Thymus (tissue), 11 donors: ENCODE results near the gene HECTD2. TPM values are rescaled to one million over a fixed set of nuclear protein-coding genes. Genes with fewer than 3 reads are reported as not detected.
"Not testable (repeated sequence)": the region's sequence is repeated elsewhere in the genome, so short reads cannot be mapped to it uniquely, and the experiment has no call there.

Experiments
- DNase-seq, 9 donors: peaks; one replicate each; pipeline ENCODE4 v3.0.0-alpha.2; 2013; ENCODE audit warnings: low spot score in 9 of 9, low read depth in 6 of 9, missing footprints in 1 of 9
- H3K27ac ChIP-seq, 2 donors: one replicate each; pipeline ENCODE4 v1.5.1; 2013; ENCODE audit warnings: control low read depth in 1 of 2, low read depth in 1 of 2, low read length in 1 of 2, mild to moderate bottlenecking in 1 of 2, moderate library complexity in 1 of 2
- H3K27me3 ChIP-seq, 2 donors: one replicate each; pipeline ENCODE4 v1.5.1; 2013; ENCODE audit warnings: low read length in 1 of 2; ENCODE audit not compliant: control insufficient read depth in 2 of 2, insufficient read depth in 1 of 2
- H3K36me3 ChIP-seq, 2 donors: one replicate each; pipeline ENCODE4 v1.5.1; 2013; ENCODE audit warnings: low read length in 1 of 2, mild to moderate bottlenecking in 1 of 2, moderate library complexity in 1 of 2; ENCODE audit not compliant: control insufficient read depth in 2 of 2, insufficient read depth in 2 of 2
- H3K4me1 ChIP-seq, 2 donors: one replicate each; pipeline ENCODE4 v1.5.1; 2013; ENCODE audit warnings: low read length in 2 of 2; ENCODE audit not compliant: control insufficient read depth in 2 of 2, insufficient read depth in 2 of 2
- H3K4me3 ChIP-seq, 2 donors: one replicate each; pipeline ENCODE4 v1.5.1; 2013; ENCODE audit warnings: low read length in 2 of 2, control low read depth in 1 of 2, mild to moderate bottlenecking in 1 of 2
- H3K9me3 ChIP-seq, 2 donors: one replicate each; pipeline ENCODE4 v1.5.1; 2013; ENCODE audit warnings: low read length in 1 of 2, mild to moderate bottlenecking in 1 of 2; ENCODE audit not compliant: control insufficient read depth in 2 of 2, insufficient read depth in 1 of 2
- WGBS: extraction: QIAGEN DNeasy Blood & Tissue Kit; methylation state at CpG from one replicate; pipeline ENCODE4 v1.1.7; 2013; 5-methylcytosine and 5-hydroxymethylcytosine counted together
- polyA plus RNA-seq: library from polyadenylated mRNA; stranded (reverse); fragments of 200-250 nt; gene quantifications from one replicate; pipeline ENCODE4 v1.2.3, GENCODE V29; 2013
- total RNA-seq: library from RNA; stranded (reverse); fragments of 120-200 nt; gene quantifications from one replicate; pipeline ENCODE4 v1.2.4, GENCODE V29; 2013
- donor health status: healthy.

Gene HECTD2
- total and polyA plus RNA-seq, 2 donors = 3.9 to 8.1 TPM

GRCh38 chr10:91519899-91520514 lies 109.9 kb downstream of the HECTD2 start:
- Histone ChIP-seq H3K36me3 (no peaks in the 10 kb centered on the region), H3K27ac (no peak overlapping the region), H3K4me3 (no peak overlapping the region), H3K27me3 (no peaks in the 10 kb centered on the region), H3K4me1 (no peaks in the 10 kb centered on the region), H3K9me3 (no peaks in the 10 kb centered on the region)
- no peak for DNase-seq
- 94% methylated on average over 7 of the region's 7 CpGs for WGBS

- Histone ChIP-seq H3K27ac (no peak overlapping the region), H3K4me3 (no peak overlapping the region), H3K36me3 (no peaks in the 10 kb centered on the region), H3K9me3 (no peaks in the 10 kb centered on the region), H3K4me1 (no peaks in the 10 kb centered on the region), H3K27me3 (no peaks in the 10 kb centered on the region)
- DNase-seq = peak in 1 of 9 donors; percentile 4
- WGBS = 70% methylated on average over 1 of the region's 1 CpG
Observed at GRCh38 chr10:91520661-91521060, 110.5 kb downstream of the HECTD2 start.

GRCh38 chr10:91521439-91521838 lies 111.3 kb downstream of the HECTD2 start:
- H3K4me1 ChIP-seq = no peaks in the 10 kb centered on the region
- no peaks in the 10 kb centered on the region for H3K27me3 ChIP-seq
- H3K9me3 ChIP-seq = no peaks in the 10 kb centered on the region
- no peak for DNase-seq
- no peak overlapping the region for H3K27ac ChIP-seq
- 100% methylated on average over 1 of the region's 1 CpG for WGBS
- no peak overlapping the region for H3K4me3 ChIP-seq
- no peaks in the 10 kb centered on the region for H3K36me3 ChIP-seq

- 77% methylated on average over 4 of the region's 4 CpGs for WGBS
- no peaks in the 10 kb centered on the region for H3K27me3 ChIP-seq
- no peak for DNase-seq
- H3K4me3 ChIP-seq = no peak overlapping the region
- no peak overlapping the region for H3K27ac ChIP-seq
- no peaks in the 10 kb centered on the region for H3K9me3 ChIP-seq
- H3K36me3 ChIP-seq = no peaks in the 10 kb centered on the region
- no peaks in the 10 kb centered on the region for H3K4me1 ChIP-seq
Observed at GRCh38 chr10:91525896-91526712, 116.0 kb downstream of the HECTD2 start.

GRCh38 chr10:91528080-91528479 lies 117.9 kb downstream of the HECTD2 start:
- Histone ChIP-seq H3K4me3 (no peak overlapping the region), H3K27me3 (no peaks in the 10 kb centered on the region), H3K27ac (no peak overlapping the region), H3K36me3 (no peaks in the 10 kb centered on the region), H3K9me3 (no peaks in the 10 kb centered on the region), H3K4me1 (no peaks in the 10 kb centered on the region)
- 95% methylated on average over 4 of the region's 4 CpGs for WGBS
- no peak for DNase-seq

- Histone ChIP-seq H3K36me3 (no peaks in the 10 kb centered on the region), H3K27me3 (no peaks in the 10 kb centered on the region), H3K9me3 (no peaks in the 10 kb centered on the region), H3K27ac (no peak overlapping the region), H3K4me3 (no peak overlapping the region), H3K4me1 (no peaks in the 10 kb centered on the region)
- 93% methylated on average over 1 of the region's 1 CpG for WGBS
- DNase-seq = no peak
Observed at GRCh38 chr10:91528768-91529167, 118.6 kb downstream of the HECTD2 start.

- not testable (repeated sequence) for H3K9me3 ChIP-seq, H3K4me1 ChIP-seq, H3K27me3 ChIP-seq, H3K36me3 ChIP-seq, H3K27ac ChIP-seq, DNase-seq, H3K4me3 ChIP-seq
- no CpG with 5 or more reads among the region's 1 CpG for WGBS
Observed at GRCh38 chr10:91534789-91535188, 124.6 kb downstream of the HECTD2 start.

GRCh38 chr10:91536111-91536510 lies 126.0 kb downstream of the HECTD2 start:
- Histone ChIP-seq H3K4me3 (no peak overlapping the region), H3K9me3 (peaks cover 0 to 4% of the 10 kb centered on the region in 2 donors), H3K4me1 (no peaks in the 10 kb centered on the region), H3K36me3 (no peaks in the 10 kb centered on the region), H3K27me3 (no peaks in the 10 kb centered on the region), H3K27ac (no peak overlapping the region)
- DNase-seq = no peak
- 92% methylated on average over 4 of the region's 4 CpGs for WGBS

- WGBS = 93% methylated on average over 2 of the region's 2 CpGs
- Histone ChIP-seq H3K27me3 (no peaks in the 10 kb centered on the region), H3K4me3 (no peak overlapping the region), H3K4me1 (no peaks in the 10 kb centered on the region), H3K27ac (no peak overlapping the region), H3K36me3 (no peaks in the 10 kb centered on the region), H3K9me3 (peaks cover 0 to 4% of the 10 kb centered on the region in 2 donors)
- DNase-seq = no peak
Observed at GRCh38 chr10:91536733-91537132, 126.6 kb downstream of the HECTD2 start.
